Measurements from ENCODE around the gene TARBP2.

Gene TARBP2

DNA sequence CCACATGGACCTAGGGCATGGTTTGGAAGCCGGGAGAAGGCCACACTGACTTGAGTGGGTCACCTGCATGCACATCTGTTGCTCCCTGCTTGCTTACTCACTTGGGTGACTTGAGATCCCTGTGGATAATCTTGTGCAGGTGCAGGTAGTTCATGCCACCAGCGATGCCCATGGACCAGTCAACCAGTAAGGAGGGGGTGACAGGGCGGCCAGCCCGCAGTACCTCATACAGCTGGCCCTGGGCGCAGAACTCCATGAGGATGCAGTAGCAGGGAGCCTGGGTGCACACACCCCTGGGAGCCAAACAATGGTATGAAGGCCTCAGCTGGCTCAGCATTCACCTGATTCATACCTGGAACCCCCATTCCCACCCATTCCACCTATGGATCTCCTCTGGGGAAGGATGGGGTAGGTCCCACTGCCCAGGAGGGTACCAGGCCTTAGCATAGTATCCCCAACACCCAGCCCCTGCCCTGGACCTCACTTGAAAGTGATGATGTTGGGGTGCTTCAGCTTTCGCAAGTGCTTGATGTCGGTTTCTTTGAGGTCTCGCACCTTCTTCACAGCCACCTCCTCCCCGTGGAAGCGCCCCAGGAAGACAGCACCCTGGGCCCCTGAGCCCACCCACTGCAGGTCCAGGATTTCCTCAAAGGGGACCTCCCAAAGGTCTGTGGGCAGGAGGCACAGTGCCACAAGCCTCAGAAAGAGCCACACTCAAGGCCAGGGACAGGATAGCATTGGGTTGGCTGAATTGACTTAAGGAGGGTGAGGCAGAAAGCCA, 14.9 kb upstream of the TARBP2 start:
- Histone ChIP-seq H3K36me3 (peaks cover 65 to 85% (median 72%) of the 10 kb centered on the region in 11 experiments), H3K27me3 (no peaks in the 10 kb centered on the region), H3K9ac (peak overlapping the region in 1 of 11 experiments; percentile 21; a peak in 1 of 22 replicates), H4K20me1 (peaks cover 56 to 90% (median 72%) of the 10 kb centered on the region in 11 experiments), H3K4me1 (peaks cover 0 to 23% (median 14%) of the 10 kb centered on the region in 10 experiments; a peak in 16 of 20 replicates), H3K4me3 (no peak overlapping the region), H3K27ac (no peak overlapping the region; a peak in 1 of 22 replicates), H3K4me2 (no peak overlapping the region; a peak in 1 of 22 replicates), H3K9me3 (replicated peaks in 1 of 11) (no peaks in the 10 kb centered on the region)
- TF ChIP-seq Cebpa-rat (IDR thresholded peaks at IDR 0.05) = no peak

DNA sequence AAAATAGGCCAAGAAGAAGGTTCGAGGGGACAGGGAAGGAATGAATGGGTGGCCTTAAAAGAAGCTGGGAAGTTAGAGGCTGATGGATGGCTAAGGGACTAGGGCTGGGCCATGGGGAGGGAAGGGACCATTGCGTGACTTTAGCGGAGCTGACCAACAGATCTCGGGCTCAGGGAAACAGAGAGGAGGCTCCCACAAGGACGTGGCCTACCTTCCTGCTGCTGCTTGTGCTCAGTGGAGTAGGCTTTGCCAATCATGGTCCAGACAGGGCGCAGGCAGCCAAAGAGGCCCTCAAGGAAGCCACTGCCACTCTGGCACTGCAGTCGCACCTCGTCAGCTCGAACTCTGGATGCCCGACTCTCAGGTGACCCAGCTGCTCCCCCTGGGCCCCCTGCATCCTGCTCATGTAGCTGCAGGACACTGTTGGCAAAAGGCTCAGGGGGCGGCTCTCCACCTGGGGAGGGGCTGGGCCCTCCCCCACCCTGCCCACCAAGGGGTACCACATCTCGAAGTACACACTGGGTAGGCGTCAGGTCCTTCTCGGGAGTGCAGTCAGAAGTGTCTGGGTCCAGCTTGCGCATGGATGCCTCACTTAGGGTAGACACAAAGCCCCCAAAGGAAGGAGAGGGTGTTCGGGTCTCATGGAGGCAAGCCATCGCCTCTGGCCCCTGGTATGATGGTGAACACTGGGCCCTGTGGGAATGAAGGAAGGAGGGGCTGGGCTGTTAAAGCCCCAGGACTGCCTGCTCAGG, 14.2 kb upstream of the TARBP2 start:
- no peak overlapping the region for H3K4me2 ChIP-seq
- H3K4me1 ChIP-seq = peaks cover 3 to 27% (median 18%) of the 10 kb centered on the region in 10 experiments
- H4K20me1 ChIP-seq = peaks cover 49 to 83% (median 64%) of the 10 kb centered on the region in 11 experiments
- 0 out of 22 replicates have a peak overlapping the region, but pooled peaks of 1 of the 11 experiments have one; percentile 6 for H3K9ac ChIP-seq
- H3K27ac ChIP-seq = peak overlapping the region in 1 of 11 experiments; percentile 15; a peak in 1 of 22 replicates
- H3K9me3 ChIP-seq (replicated peaks in 1 of 11) = no peaks in the 10 kb centered on the region
- H3K27me3 ChIP-seq = no peaks in the 10 kb centered on the region
- H3K36me3 ChIP-seq = peaks cover 57 to 77% (median 64%) of the 10 kb centered on the region in 11 experiments
- no peak overlapping the region for H3K4me3 ChIP-seq
- no peak for TF ChIP-seq Cebpa-rat (IDR thresholded peaks at IDR 0.05)

DNA sequence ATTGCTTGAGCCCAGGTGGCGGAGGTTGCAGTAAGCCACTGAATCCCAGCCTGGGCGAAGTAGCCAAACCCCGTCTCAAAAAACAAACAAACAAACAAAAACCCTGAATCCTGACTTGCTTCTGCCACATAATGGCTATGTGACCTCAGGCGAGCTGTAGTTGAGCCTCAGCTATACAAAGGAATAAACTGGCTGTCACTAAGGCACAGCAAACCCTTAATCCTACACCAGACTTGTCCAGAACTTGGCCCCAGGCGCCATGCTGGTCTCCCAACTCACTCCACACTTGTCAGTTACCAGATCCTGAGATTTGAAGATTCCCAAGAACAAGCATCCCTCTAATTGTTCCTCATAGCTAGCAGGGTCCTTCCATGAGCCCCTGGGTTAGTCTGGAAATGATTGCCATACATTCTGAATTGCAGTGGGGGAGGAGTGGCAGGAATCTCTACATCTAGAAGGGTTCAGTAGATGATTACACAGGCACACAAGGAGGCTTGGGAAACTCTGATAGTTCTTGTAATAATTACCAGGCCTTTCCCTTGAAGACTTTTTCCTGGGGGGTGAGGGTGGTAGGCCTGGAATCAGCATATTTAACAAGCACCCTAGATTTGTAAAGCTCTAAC, 11.7 kb upstream of the TARBP2 start:
- H3K27ac ChIP-seq = no peak overlapping the region; a peak in 1 of 22 replicates
- no peaks in the 10 kb centered on the region for H3K9me3 ChIP-seq (replicated peaks in 1 of 11)
- peaks cover 36 to 53% (median 40%) of the 10 kb centered on the region in 11 experiments; a peak in 21 of 22 replicates for H3K36me3 ChIP-seq
- no peak overlapping the region for H3K4me2 ChIP-seq
- no peaks in the 10 kb centered on the region for H3K27me3 ChIP-seq
- no peak overlapping the region for H3K4me3 ChIP-seq
- H3K9ac ChIP-seq = no peak overlapping the region
- peaks cover 24 to 58% (median 39%) of the 10 kb centered on the region in 11 experiments; a peak in 21 of 22 replicates for H4K20me1 ChIP-seq
- H3K4me1 ChIP-seq = peaks cover 22 to 48% (median 41%) of the 10 kb centered on the region in 10 experiments
- TF ChIP-seq Cebpa-rat (IDR thresholded peaks at IDR 0.05) = no peak

DNA sequence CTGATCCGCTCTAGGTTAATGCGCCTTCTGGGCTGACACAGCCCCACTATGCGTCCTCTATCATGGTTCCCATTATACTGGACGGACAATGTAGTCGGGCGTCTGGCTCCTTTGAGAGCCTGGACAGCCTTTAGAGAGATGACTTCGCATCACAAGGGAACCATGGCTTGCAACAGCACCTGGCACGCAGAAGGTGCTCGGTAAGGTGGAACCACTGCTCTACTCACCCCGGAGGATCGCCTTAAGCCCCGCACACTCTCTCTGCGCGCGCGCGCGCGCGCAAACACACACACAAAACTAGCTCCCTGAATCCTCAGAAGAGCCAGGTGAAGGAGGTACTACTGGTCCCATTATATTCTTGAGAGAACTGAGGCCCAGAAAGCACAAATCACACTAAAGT, 8.9 kb upstream of the TARBP2 start:
- Histone ChIP-seq H3K36me3 (peaks cover 10 to 25% (median 11%) of the 10 kb centered on the region in 11 experiments; a peak in 21 of 22 replicates), H3K27me3 (no peaks in the 10 kb centered on the region), H3K4me2 (peak overlapping the region; percentile 77 to 97 (median 90)), H4K20me1 (peaks cover under 1 to 30% (median 11%) of the 10 kb centered on the region in 11 experiments; a peak in 20 of 22 replicates), H3K27ac (peak overlapping the region; percentile 59 to 84 (median 77); a peak in 20 of 22 replicates), H3K4me1 (peaks cover 48 to 67% (median 60%) of the 10 kb centered on the region in 10 experiments), H3K9me3 (replicated peaks in 1 of 11) (no peaks in the 10 kb centered on the region), H3K4me3 (peak overlapping the region in 7 of 10 experiments; percentile 54 to 69 (median 64); a peak in 11 of 20 replicates), H3K9ac (peak overlapping the region; percentile 14 to 80 (median 76); a peak in 17 of 22 replicates)
- TF ChIP-seq Cebpa-rat (IDR thresholded peaks at IDR 0.05) = no peak

DNA sequence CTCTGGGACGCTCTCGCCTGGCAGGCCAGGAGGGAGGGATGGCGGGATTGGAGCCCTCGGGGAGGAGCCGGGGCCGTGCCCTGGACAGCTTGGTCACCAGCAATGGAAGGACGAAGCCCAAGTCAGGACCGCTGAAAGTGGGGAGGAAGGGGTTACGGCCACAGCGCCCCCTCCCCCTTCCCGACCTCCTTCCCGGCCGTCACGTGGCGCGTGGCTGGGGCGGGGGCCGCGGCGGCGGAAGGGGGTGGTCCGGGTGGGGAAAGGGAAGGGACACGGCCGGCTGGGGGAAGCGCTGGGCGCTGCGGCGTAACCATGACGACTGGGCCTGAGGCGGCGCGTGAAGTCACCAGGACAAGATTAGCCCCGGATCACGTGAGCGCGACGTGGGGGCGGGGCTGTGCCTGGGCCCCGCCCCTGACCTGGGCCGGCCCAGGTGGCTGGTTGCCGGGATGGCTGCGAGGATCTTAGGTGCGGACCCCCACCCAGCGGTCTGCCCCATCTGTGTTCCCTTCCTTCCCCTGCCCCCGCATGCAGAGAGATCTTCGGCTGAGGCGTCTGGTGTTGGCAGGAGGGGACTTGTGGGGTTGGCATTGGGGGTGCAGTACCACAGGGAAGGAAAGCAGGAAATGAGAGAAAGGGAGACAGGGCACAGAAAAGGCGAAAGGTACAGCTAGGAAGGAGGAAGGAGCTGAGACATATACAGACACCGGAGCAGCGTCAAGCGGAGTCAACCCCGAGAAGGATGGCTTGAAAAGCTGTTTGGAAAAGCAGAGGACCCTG, 8.1 kb upstream of the TARBP2 start:
- TF ChIP-seq Cebpa-rat (IDR thresholded peaks at IDR 0.05) = no peak
- Histone ChIP-seq H3K4me2 (peak overlapping the region; percentile 77 to 97 (median 90)), H3K9ac (peak overlapping the region; percentile 58 to 80 (median 76)), H3K4me3 (peak overlapping the region; percentile 54 to 69 (median 62)), H3K36me3 (peaks cover 1 to 16% (median 3%) of the 10 kb centered on the region in 11 experiments; a peak in 20 of 22 replicates), H3K4me1 (peaks cover 57 to 75% (median 68%) of the 10 kb centered on the region in 10 experiments), H4K20me1 (peaks cover 0 to 22% (median 3%) of the 10 kb centered on the region in 11 experiments; a peak in 13 of 22 replicates), H3K27ac (peak overlapping the region; percentile 64 to 84 (median 77)), H3K27me3 (no peaks in the 10 kb centered on the region), H3K9me3 (replicated peaks in 1 of 11) (no peaks in the 10 kb centered on the region)

DNA sequence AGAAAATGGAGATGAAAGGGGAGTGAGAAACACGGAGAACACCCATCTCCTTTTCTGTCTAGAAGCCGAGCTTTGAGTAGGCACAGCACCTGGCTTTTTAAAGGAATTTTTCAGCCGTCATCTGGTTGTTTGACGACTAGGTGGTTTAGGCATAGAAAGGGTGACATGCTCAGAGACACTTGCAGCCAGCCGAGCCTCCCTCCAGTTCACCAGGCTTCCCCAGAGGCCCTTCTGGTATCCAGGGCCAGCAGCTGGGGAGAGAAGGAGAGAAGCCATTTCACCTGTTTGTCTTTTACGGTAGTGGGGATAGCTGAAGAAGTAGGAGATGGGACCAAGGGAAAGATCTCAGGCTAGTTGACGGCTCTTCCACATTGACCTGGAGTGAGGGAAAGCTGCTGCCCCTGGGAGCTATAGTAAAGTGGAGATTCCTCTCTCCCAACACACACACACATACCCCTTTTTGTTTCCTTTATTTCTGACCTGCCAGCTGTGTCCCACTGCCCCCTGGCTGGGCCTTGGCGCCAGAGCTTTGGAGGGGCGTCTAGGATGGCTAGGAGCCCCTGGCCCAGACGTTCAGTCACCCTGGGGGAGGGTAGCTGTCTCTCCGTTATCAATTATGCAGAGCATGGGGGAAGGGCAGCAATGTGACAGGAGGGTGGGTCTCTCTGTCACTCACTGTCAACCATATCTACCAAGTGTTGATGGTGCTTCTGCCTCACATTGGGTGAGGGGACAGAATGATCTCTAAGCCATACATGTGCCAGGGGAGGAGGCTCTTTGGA, 7.3 kb upstream of the TARBP2 start:
- Histone ChIP-seq H4K20me1 (peaks cover 0 to 14% (median 0%) of the 10 kb centered on the region in 11 experiments; a peak in 4 of 22 replicates), H3K36me3 (0 out of 22 replicates have a peak, but pooled peaks cover 0 to 13% (median 0%) of the 10 kb centered on the region in 11 experiments), H3K4me3 (peak overlapping the region; percentile 54 to 69 (median 62)), H3K27me3 (no peaks in the 10 kb centered on the region), H3K9me3 (replicated peaks in 1 of 11) (no peaks in the 10 kb centered on the region), H3K9ac (peak overlapping the region; percentile 58 to 80 (median 76)), H3K27ac (peak overlapping the region; percentile 64 to 84 (median 77); a peak in 21 of 22 replicates), H3K4me2 (peak overlapping the region; percentile 77 to 97 (median 90)), H3K4me1 (peaks cover 65 to 83% (median 76%) of the 10 kb centered on the region in 10 experiments)
- TF ChIP-seq Cebpa-rat (IDR thresholded peaks at IDR 0.05) = no peak
